ENCODE data around the gene TACC2.
"Not testable (repeated sequence)": the region's sequence is repeated elsewhere in the genome, so short reads cannot be mapped to it uniquely, and the experiment has no call there.

Gene TACC2

DNA sequence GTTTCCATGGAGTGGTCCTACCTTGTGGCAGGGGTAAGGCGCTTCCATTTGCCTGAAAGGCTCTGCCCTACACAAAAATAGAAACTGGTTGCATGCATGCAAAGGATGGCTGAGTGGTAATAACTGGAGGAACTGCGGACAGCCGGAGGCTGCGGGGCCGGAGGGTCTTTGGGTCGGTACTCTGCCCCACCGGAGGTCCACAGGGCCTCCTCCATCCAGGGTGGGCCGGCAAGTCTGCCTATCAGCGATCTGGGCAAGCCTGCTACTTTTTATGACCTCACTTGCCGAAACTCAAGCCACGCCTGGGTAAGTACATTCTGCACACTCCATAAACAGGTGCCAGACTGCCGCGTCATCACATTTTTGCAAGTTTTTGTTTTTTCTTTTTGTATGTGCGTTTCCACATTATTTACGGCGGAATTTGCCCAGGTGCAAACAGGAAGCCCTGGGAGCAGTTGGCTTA lies 30.0 kb downstream of the TACC2 start:
- Histone ChIP-seq H3K36me3 (ENCODE audit: insufficient read depth, low read length) (no peaks in the 10 kb centered on the region), H3K9ac (ENCODE audit: low read length) (peak overlapping the region; percentile 13), H3K27me3 (ENCODE audit: control insufficient read depth in 1 of 2, insufficient read depth in 2 of 2, low read length in 2 of 2) (no peaks in the 10 kb centered on the region), H3K27ac (ENCODE audit: low read depth, low read length) (peak overlapping the region; percentile 81), H3K9me3 (ENCODE audit: low read length) (no peaks in the 10 kb centered on the region), H3K4me3 (ENCODE audit: low read depth in 1 of 2, low read length in 2 of 2) (peak overlapping the region; percentile 45 to 46), H3K4me1 (ENCODE audit: insufficient read depth, low read length) (peaks cover 26% of the 10 kb centered on the region)

DNA sequence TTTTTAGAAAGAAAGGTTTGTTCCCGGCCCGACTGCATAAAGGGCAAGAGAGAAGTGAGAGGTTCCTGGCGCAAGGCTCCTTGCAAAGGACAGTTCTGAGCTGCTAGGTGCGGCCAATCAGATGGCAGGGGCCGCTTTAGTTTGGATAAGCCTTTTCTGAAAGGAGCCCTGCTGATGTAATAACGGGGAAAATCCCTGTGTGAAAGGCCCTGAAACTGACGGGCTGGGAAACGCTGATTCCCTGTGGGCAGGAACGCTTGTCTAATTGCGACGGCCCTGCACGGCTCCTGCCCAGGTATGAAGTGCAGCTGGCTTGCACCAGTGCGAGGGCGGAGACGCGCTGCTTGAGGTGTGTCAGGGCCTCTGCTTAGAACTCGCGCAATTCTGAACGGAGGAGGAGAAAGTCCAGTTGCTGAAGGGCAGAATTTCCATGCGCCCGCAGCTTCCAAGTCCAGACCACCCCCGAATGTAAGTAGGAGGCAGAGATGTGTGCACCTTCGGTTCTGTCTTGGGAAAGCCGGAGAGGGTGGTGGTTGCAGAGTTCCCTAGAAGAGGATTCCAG lies 30.5 kb downstream of the TACC2 start:
- Histone ChIP-seq H3K9me3 (ENCODE audit: low read length) (no peaks in the 10 kb centered on the region), H3K36me3 (ENCODE audit: insufficient read depth, low read length) (no peaks in the 10 kb centered on the region), H3K4me3 (ENCODE audit: low read depth in 1 of 2, low read length in 2 of 2) (peak overlapping the region in 1 of 2 donors; percentile 46), H3K4me1 (ENCODE audit: insufficient read depth, low read length) (peaks cover 26% of the 10 kb centered on the region), H3K9ac (ENCODE audit: low read length) (peak overlapping the region; percentile 13), H3K27me3 (ENCODE audit: control insufficient read depth in 1 of 2, insufficient read depth in 2 of 2, low read length in 2 of 2) (no peaks in the 10 kb centered on the region), H3K27ac (ENCODE audit: low read depth, low read length) (peak overlapping the region; percentile 81)

DNA sequence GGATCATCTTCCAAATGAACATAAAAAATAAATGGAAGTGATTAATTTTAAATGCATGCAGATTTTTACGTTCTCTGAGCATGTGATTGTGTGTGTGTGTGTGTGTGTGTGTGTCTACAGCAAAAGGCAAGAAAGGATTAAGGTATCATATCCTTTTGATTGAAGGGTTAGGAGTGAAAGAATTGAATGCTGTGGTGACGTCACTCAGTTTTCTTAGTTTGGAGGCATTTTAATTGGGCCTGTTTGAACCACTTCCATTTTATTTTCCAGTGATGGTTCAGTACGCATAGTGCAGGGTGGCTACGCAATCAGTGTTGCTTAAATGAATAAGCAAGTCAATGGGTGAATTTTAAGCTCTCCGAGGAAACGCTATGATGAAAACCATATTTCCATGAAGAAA lies 31.3 kb downstream of the TACC2 start:
- Histone ChIP-seq H3K27ac (ENCODE audit: low read depth, low read length) (peak overlapping the region; percentile 81), H3K27me3 (ENCODE audit: control insufficient read depth in 1 of 2, insufficient read depth in 2 of 2, low read length in 2 of 2) (no peaks in the 10 kb centered on the region), H3K4me3 (ENCODE audit: low read depth in 1 of 2, low read length in 2 of 2) (peak overlapping the region in 1 of 2 donors; percentile 14), H3K9me3 (ENCODE audit: low read length) (no peaks in the 10 kb centered on the region), H3K36me3 (ENCODE audit: insufficient read depth, low read length) (no peaks in the 10 kb centered on the region), H3K9ac (ENCODE audit: low read length) (no peak overlapping the region), H3K4me1 (ENCODE audit: insufficient read depth, low read length) (peaks cover 19% of the 10 kb centered on the region)

GRCh38 chr10:122021379-122021778 lies 32.4 kb downstream of the TACC2 start:
- no peaks in the 10 kb centered on the region for H3K36me3 ChIP-seq (ENCODE audit: insufficient read depth, low read length)
- peak overlapping the region; percentile 78 for H3K27ac ChIP-seq (ENCODE audit: low read depth, low read length)
- no peaks in the 10 kb centered on the region for H3K9me3 ChIP-seq (ENCODE audit: low read length)
- peaks cover 19% of the 10 kb centered on the region for H3K4me1 ChIP-seq (ENCODE audit: insufficient read depth, low read length)
- H3K27me3 ChIP-seq (ENCODE audit: control insufficient read depth in 1 of 2, insufficient read depth in 2 of 2, low read length in 2 of 2): no peaks in the 10 kb centered on the region
- H3K4me3 ChIP-seq (ENCODE audit: low read depth in 1 of 2, low read length in 2 of 2): peak overlapping the region in 1 of 2 donors; percentile 49
- H3K9ac ChIP-seq (ENCODE audit: low read length): peak overlapping the region; percentile 60

DNA sequence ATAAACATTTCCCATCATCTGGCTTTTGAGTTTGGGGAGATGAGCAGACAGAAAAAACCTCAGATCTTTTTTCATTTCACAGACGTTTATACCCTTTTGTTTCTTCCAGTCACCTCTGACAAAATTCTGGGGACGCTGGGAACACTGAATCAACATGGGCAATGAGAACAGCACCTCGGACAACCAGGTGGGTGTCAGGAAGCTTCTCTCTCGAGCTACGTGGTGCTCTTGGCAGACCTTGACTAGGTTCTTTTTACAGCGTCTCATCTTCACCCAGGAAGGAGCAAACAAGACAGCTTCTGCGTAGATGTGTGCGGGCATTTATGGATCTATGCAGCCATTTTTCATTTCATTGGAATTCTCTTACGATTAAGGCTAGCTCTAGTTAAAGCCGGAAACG lies 32.9 kb downstream of the TACC2 start:
- no peaks in the 10 kb centered on the region for H3K36me3 ChIP-seq (ENCODE audit: insufficient read depth, low read length)
- peak overlapping the region in 1 of 2 donors; percentile 49 for H3K4me3 ChIP-seq (ENCODE audit: low read depth in 1 of 2, low read length in 2 of 2)
- H3K27me3 ChIP-seq (ENCODE audit: control insufficient read depth in 1 of 2, insufficient read depth in 2 of 2, low read length in 2 of 2): no peaks in the 10 kb centered on the region
- H3K9me3 ChIP-seq (ENCODE audit: low read length): no peaks in the 10 kb centered on the region
- peak overlapping the region; percentile 78 for H3K27ac ChIP-seq (ENCODE audit: low read depth, low read length)
- H3K9ac ChIP-seq (ENCODE audit: low read length): peak overlapping the region; percentile 60
- peaks cover 19% of the 10 kb centered on the region for H3K4me1 ChIP-seq (ENCODE audit: insufficient read depth, low read length)

GRCh38 chr10:122022276-122022675 lies 33.3 kb downstream of the TACC2 start:
- Histone ChIP-seq H3K4me3 (ENCODE audit: low read depth in 1 of 2, low read length in 2 of 2) (no peak overlapping the region), H3K27ac (ENCODE audit: low read depth, low read length) (peak overlapping the region; percentile 78)

GRCh38 chr10:122023257-122023656 lies 34.3 kb downstream of the TACC2 start:
- peaks cover 19% of the 10 kb centered on the region for H3K4me1 ChIP-seq (ENCODE audit: insufficient read depth, low read length)
- not testable (repeated sequence) for H3K27ac ChIP-seq (ENCODE audit: low read depth, low read length); H3K4me3 ChIP-seq (ENCODE audit: low read depth in 1 of 2, low read length in 2 of 2); H3K36me3 ChIP-seq (ENCODE audit: insufficient read depth, low read length); H3K9me3 ChIP-seq (ENCODE audit: low read length); H3K9ac ChIP-seq (ENCODE audit: low read length); H3K27me3 ChIP-seq (ENCODE audit: control insufficient read depth in 1 of 2, insufficient read depth in 2 of 2, low read length in 2 of 2)

More at GRCh38 chr10:122022276-122022675, 33.3 kb downstream of the TACC2 start:
- Histone ChIP-seq H3K27me3 (ENCODE audit: control insufficient read depth in 1 of 2, insufficient read depth in 2 of 2, low read length in 2 of 2) (no peaks in the 10 kb centered on the region), H3K9ac (ENCODE audit: low read length) (no peak overlapping the region), H3K4me1 (ENCODE audit: insufficient read depth, low read length) (peaks cover 19% of the 10 kb centered on the region), H3K36me3 (ENCODE audit: insufficient read depth, low read length) (no peaks in the 10 kb centered on the region), H3K9me3 (ENCODE audit: low read length) (no peaks in the 10 kb centered on the region)

DNA sequence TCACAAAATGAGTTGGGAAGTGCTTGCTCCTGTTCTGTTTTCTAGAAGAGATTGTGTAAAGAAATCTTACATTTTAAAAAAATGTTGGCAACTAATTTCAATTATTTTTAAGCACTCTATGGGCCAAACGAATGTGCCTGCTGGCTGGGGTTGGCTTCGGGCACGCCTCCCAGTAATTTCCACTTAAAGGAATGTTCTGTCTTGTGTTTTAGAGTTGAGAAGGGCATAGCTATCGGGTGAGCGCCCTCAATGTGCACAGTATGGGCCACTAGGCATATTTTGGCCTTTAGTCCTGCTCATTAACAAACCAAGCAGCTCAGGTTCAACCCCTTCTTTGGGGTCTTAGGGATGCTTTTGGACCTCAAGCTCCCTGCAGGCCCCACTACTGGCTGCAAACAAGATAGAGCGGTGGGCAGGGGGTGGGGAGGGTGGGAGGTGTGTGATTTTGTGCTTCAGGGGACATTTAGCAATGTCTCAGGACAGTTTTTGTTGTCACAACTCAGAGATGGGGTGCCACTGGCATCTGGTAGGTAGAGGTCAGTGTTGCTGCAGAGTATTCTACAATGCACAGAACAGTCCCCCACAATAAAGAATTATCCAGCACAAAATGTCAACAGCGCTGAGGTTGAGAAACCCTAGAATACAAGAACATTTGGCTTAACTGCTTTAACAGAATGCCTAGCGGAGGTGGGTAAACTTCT lies 40.7 kb downstream of the TACC2 start:
- Histone ChIP-seq H3K9me3 (ENCODE audit: low read length) (no peaks in the 10 kb centered on the region), H3K27ac (ENCODE audit: low read depth, low read length) (peak overlapping the region; percentile 60), H3K4me1 (ENCODE audit: insufficient read depth, low read length) (peaks cover 28% of the 10 kb centered on the region), H3K4me3 (ENCODE audit: low read depth in 1 of 2, low read length in 2 of 2) (no peak overlapping the region), H3K36me3 (ENCODE audit: insufficient read depth, low read length) (no peaks in the 10 kb centered on the region), H3K27me3 (ENCODE audit: control insufficient read depth in 1 of 2, insufficient read depth in 2 of 2, low read length in 2 of 2) (no peaks in the 10 kb centered on the region), H3K9ac (ENCODE audit: low read length) (no peak overlapping the region)

- no peaks in the 10 kb centered on the region for H3K9me3 ChIP-seq (ENCODE audit: low read length)
- no peaks in the 10 kb centered on the region for H3K36me3 ChIP-seq (ENCODE audit: insufficient read depth, low read length)
- H3K9ac ChIP-seq (ENCODE audit: low read length): no peak overlapping the region
- no peak overlapping the region for H3K4me3 ChIP-seq (ENCODE audit: low read depth in 1 of 2, low read length in 2 of 2)
- peaks cover 28% of the 10 kb centered on the region for H3K4me1 ChIP-seq (ENCODE audit: insufficient read depth, low read length)
- H3K27ac ChIP-seq (ENCODE audit: low read depth, low read length): peak overlapping the region; percentile 60
- H3K27me3 ChIP-seq (ENCODE audit: control insufficient read depth in 1 of 2, insufficient read depth in 2 of 2, low read length in 2 of 2): no peaks in the 10 kb centered on the region
Measured at GRCh38 chr10:122030200-122030552, 41.2 kb downstream of the TACC2 start.

DNA sequence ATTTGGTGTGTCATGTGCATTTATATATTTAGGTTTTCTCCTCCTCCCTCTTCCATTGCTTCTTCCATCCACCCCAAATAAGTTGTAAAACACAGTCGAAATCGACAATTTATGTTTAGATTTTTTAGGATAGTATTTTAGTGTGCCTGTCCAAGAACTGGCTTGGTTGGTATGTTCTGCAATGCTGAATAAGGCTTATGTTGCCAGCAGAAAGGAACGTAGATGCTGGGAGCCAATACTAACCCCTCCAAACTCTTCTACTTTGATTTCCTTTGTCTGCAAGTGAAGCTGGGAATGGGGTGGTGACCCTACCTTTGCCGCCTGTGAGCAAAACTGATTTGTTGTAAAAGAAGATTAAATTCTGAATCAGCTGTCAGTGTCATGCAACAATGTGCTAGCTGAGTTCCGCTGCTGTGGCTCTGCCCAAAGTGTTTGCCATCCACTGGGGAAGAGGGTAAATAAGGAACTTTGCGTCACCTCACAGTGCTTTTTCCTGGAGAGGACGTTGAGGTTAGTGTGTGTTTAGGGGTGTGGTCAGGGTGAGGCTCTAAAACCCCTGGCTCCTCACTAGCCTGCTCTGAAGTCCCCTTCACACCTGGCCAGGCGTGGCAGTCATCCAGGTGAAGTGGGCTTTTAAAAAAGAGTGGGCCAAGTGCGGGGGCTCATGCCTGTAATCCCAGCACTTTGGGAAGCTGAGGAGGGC lies 44.4 kb downstream of the TACC2 start:
- Histone ChIP-seq H3K27me3 (ENCODE audit: control insufficient read depth in 1 of 2, insufficient read depth in 2 of 2, low read length in 2 of 2) (no peaks in the 10 kb centered on the region), H3K4me3 (ENCODE audit: low read depth in 1 of 2, low read length in 2 of 2) (no peak overlapping the region), H3K36me3 (ENCODE audit: insufficient read depth, low read length) (no peaks in the 10 kb centered on the region), H3K27ac (ENCODE audit: low read depth, low read length) (no peak overlapping the region), H3K9me3 (ENCODE audit: low read length) (no peaks in the 10 kb centered on the region), H3K9ac (ENCODE audit: low read length) (no peak overlapping the region), H3K4me1 (ENCODE audit: insufficient read depth, low read length) (peaks cover 28% of the 10 kb centered on the region)

GRCh38 chr10:122034149-122034756 lies 45.3 kb downstream of the TACC2 start:
- Histone ChIP-seq H3K9me3 (ENCODE audit: low read length) (no peaks in the 10 kb centered on the region), H3K27ac (ENCODE audit: low read depth, low read length) (no peak overlapping the region)

More at GRCh38 chr10:122034149-122034756, 45.3 kb downstream of the TACC2 start:
- Histone ChIP-seq H3K36me3 (ENCODE audit: insufficient read depth, low read length) (no peaks in the 10 kb centered on the region), H3K4me3 (ENCODE audit: low read depth in 1 of 2, low read length in 2 of 2) (no peak overlapping the region), H3K9ac (ENCODE audit: low read length) (no peak overlapping the region), H3K4me1 (ENCODE audit: insufficient read depth, low read length) (peaks cover 28% of the 10 kb centered on the region), H3K27me3 (ENCODE audit: control insufficient read depth in 1 of 2, insufficient read depth in 2 of 2, low read length in 2 of 2) (no peaks in the 10 kb centered on the region)
